Gastrocnemius medialis (tissue), 4 donors: ENCODE results near the gene GALNT11. TPM values are rescaled to one million over a fixed set of nuclear protein-coding genes. Genes with fewer than 3 reads are reported as not detected.

Experiments
- ATAC-seq, 2 donors: fragments of 150-250 bp; one replicate each; pipeline ENCODE4 v1.9.1; 2016
- DNase-seq, 2 donors: peaks; one replicate each; pipeline ENCODE4 v3.0.0-alpha.2; 2019
- H3K27ac ChIP-seq, 4 donors: fragments of 200-600 bp; sonication (generic); 1 replicate in 1 of 4; 2 replicates in 3 of 4; pipeline ENCODE4 v1.5.1; 2016 to 2018; ENCODE audit warnings: mild to moderate bottlenecking in 2 of 4, moderate library complexity in 1 of 4
- H3K27me3 ChIP-seq, 3 donors: fragments of 200-600 bp; sonication (generic) in 2 of 3; 1 replicate in 1 of 3; 2 replicates in 2 of 3; pipeline versions ENCODE4 v1.5.1 to v1.6.0; 2016 to 2019; ENCODE audit warnings: mild to moderate bottlenecking in 1 of 3, moderate library complexity in 1 of 3
- H3K36me3 ChIP-seq, 2 donors: fragments of 200-600 bp; sonication (generic) in 1 of 2; one replicate each; pipeline ENCODE4 v1.5.1; 2017 to 2018
- H3K4me1 ChIP-seq, 2 donors: fragments of 200-600 bp; sonication (generic) in 1 of 2; one replicate each; pipeline ENCODE4 v1.5.1; 2016 to 2017; ENCODE audit warnings: mild to moderate bottlenecking in 2 of 2
- H3K4me3 ChIP-seq, 4 donors: fragments of 200-600 bp; sonication (generic) in 3 of 4; 1 replicate in 1 of 4; 2 replicates in 3 of 4; pipeline ENCODE4 v1.5.1; 2016 to 2019; ENCODE audit warnings: mild to moderate bottlenecking in 2 of 4
- H3K9me3 ChIP-seq, 3 donors: fragments of 200-600 bp; sonication (generic) in 2 of 3; 1 replicate in 1 of 3; 2 replicates in 2 of 3; pipeline ENCODE4 v1.5.1; 2016 to 2019
- CTCF ChIP-seq, 5 experiments: fragments of 450-650 bp in 3 of 5; fragments of 200-600 bp in 2 of 5; sonication (generic) in 2 of 5; IDR thresholded peaks in 4 of 5; conservative IDR thresholded peaks in 1 of 5; 1 replicate in 4 of 5; 2 replicates in 1 of 5; pipeline ENCODE4 v1.5.1; 2016 to 2019; ENCODE audit warnings: antibody characterized with exemption in 5 of 5, mild to moderate bottlenecking in 3 of 5, moderate library complexity in 3 of 5
- POLR2A ChIP-seq, 2 donors: fragments of 450-650 bp; IDR thresholded peaks; one replicate each; pipeline ENCODE4 v1.6.1; 2017; ENCODE audit warnings: antibody characterized with exemption in 2 of 2, mild to moderate bottlenecking in 2 of 2, moderate library complexity in 2 of 2
- in situ Hi-C, 4 donors: fragments of 200-750 bp; cut with MboI; loops; one replicate each; pipeline versions ENCODE4 v1.15.0 to v1.8.0; 2017; ENCODE audit warnings: low sequenced_read_pairs in 4 of 4
- intact Hi-C: fragments of 100-400 bp; cut with DNase I; formaldehyde crosslinking; loops from one replicate; pipeline ENCODE4 v1.15.1; 2023; ENCODE audit warnings: low total_unique reads
- total RNA-seq, 4 donors: library from RNA; depleted of rRNA; stranded (reverse); fragments of >200 nt; gene quantifications; one replicate each; pipeline versions ENCODE4 v1.1.0 to v1.2.3, GENCODE V29; 2016

GALNT11 gene
- total RNA-seq, 4 donors from 2014 or later, result 16.3 to 49.1 (median 20.1) TPM

- no peak overlapping the region for H3K4me3 ChIP-seq
- in situ Hi-C loops (no loop called here), intact Hi-C loops (no loop called here)
- H3K9me3 ChIP-seq, result no peaks in the 10 kb centered on the region
- no peak for DNase-seq
- H3K27me3 ChIP-seq, result no peaks in the 10 kb centered on the region
- ATAC-seq, result no peak
- peaks cover 5 to 27% of the 10 kb centered on the region in 2 donors for H3K4me1 ChIP-seq
- no peaks in the 10 kb centered on the region for H3K36me3 ChIP-seq
- no peak overlapping the region for H3K27ac ChIP-seq
- no peak for TF ChIP-seq POLR2A (IDR thresholded peaks at IDR 0.05)
- TF ChIP-seq CTCF (IDR thresholded peaks at IDR 0.05 in 4 of 5, conservative IDR thresholded peaks at IDR 0.05 in 1 of 5), result no peak
Measured at GRCh38 chr7:152085131-152085530, 59.7 kb downstream of the GALNT11 start.

DNA sequence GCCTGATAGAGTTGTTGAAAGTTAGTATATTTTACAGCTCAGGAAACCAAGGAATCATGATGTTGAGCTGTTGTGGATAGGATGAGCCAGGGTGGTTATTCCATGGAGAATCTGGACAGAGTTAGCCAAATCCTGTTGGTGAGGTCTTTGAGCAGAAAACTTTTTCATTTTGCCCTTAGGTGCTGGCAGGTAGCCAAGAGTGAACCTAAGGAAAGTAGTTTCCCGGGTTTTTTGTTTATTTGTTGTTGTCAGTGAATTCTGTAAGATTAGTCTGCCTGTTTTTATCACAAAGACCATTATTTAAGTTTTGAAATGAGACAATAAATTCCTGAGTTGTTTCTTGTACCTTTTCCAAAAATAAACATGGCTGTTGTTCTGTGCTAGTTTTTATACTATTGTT lies 61.0 kb downstream of the GALNT11 start:
- Histone ChIP-seq H3K27ac (no peak overlapping the region), H3K27me3 (no peaks in the 10 kb centered on the region), H3K4me3 (no peak overlapping the region), H3K4me1 (peaks cover 5 to 27% of the 10 kb centered on the region in 2 donors), H3K36me3 (no peaks in the 10 kb centered on the region), H3K9me3 (no peaks in the 10 kb centered on the region)
- DNase-seq (no peak), ATAC-seq (no peak)
- in situ Hi-C loops, result no loop called here
- TF ChIP-seq CTCF (IDR thresholded peaks at IDR 0.05 in 4 of 5, conservative IDR thresholded peaks at IDR 0.05 in 1 of 5) (no peak), POLR2A (IDR thresholded peaks at IDR 0.05) (no peak)
- intact Hi-C loops, result no loop called here

- DNase-seq, result no peak
- Histone ChIP-seq H3K9me3 (no peaks in the 10 kb centered on the region), H3K4me1 (peaks cover 5 to 9% of the 10 kb centered on the region in 2 donors), H3K27me3 (no peaks in the 10 kb centered on the region), H3K27ac (no peak overlapping the region), H3K4me3 (no peak overlapping the region), H3K36me3 (no peaks in the 10 kb centered on the region)
- no peak for ATAC-seq
- TF ChIP-seq POLR2A (IDR thresholded peaks at IDR 0.05), result no peak
- no peak for TF ChIP-seq CTCF (IDR thresholded peaks at IDR 0.05 in 4 of 5, conservative IDR thresholded peaks at IDR 0.05 in 1 of 5)
- in situ Hi-C loops, result no loop called here
- intact Hi-C loops, result no loop called here
Measured at GRCh38 chr7:152089183-152089582, 63.7 kb downstream of the GALNT11 start.

DNA sequence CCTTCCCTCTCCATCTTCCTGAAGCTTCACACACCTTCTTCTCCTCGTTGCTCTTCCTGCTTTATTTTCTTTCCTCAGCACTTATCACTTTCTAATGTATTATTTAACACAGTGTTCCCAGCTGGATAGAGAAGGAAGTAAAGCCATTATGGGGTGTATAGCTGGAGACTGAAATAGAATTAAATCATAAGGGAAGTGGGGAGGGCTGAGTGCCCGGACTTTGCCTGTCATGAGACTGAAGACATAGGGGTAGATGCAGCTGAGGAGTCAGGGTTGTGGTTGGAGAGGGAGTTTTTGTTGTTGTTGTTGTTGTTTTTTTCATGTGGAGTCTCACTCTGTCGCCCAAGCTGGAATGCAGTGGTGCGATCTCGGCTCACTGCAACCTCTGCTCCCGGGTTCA lies 65.3 kb downstream of the GALNT11 start:
- no peak for ATAC-seq

More for the DNA sequence above, 65.3 kb downstream of the GALNT11 start:
- Histone ChIP-seq H3K27ac (no peak overlapping the region), H3K27me3 (no peaks in the 10 kb centered on the region), H3K4me3 (no peak overlapping the region), H3K36me3 (no peaks in the 10 kb centered on the region), H3K9me3 (no peaks in the 10 kb centered on the region), H3K4me1 (peaks cover 0 to under 1% of the 10 kb centered on the region in 2 donors)
- intact Hi-C loops (no loop called here), in situ Hi-C loops (no loop called here)
- DNase-seq, result no peak
- TF ChIP-seq POLR2A (IDR thresholded peaks at IDR 0.05) (no peak), CTCF (IDR thresholded peaks at IDR 0.05 in 4 of 5, conservative IDR thresholded peaks at IDR 0.05 in 1 of 5) (no peak)
